SK-N-SH (cell line): ENCODE results near the gene SLPI. TPM values are rescaled to one million over a fixed set of nuclear protein-coding genes. Genes with fewer than 3 reads are reported as not detected.

Experiments
- CTCF ChIA-PET: fragments of 300-600, 350-600 bp; formaldehyde crosslinking; extraction: SDS; loops from one replicate; lab custom pipeline; 2021; lab: Yijun Ruan, JAX
- POLR2A ChIA-PET: fragments of 350-600 bp; sonication (Branson Sonifier 250); formaldehyde crosslinking; extraction: SDS; loops from one replicate; lab custom pipeline; 2020; ENCODE audit warnings: antibody characterized with exemption, inconsistent platforms; lab: Yijun Ruan, JAX
- DNase-seq: peaks from one replicate; pipeline ENCODE4 v3.0.0; 2012
- H2AFZ ChIP-seq: fragments of 200-600 bp; sonication (generic); 2 replicates; pipeline ENCODE4 v1.8.1; 2016; ENCODE audit warnings: antibody characterized with exemption, mild to moderate bottlenecking, low read depth
- H3F3A ChIP-seq: fragments of 200-600 bp; sonication (generic); replicated peaks from 2 replicates; pipeline ENCODE3; 2016; ENCODE audit warnings: antibody characterized with exemption, mild to moderate bottlenecking; ENCODE audit not compliant: insufficient read depth
- H3K27ac ChIP-seq, 2 experiments: fragments of 200-500 bp in 1 of 2; fragments of 200-600 bp in 1 of 2; sonication (Bioruptor generic) in 1 of 2; sonication (generic), shearing (Covaris generic) in 1 of 2; 2 replicates each; pipeline versions ENCODE4 v1.5.1 to v1.6.1; 2014 to 2016; ENCODE audit warnings: low read depth in 2 of 2, inconsistent platforms in 1 of 2, low read length in 1 of 2, mild to moderate bottlenecking in 1 of 2, mixed read lengths in 1 of 2
- H3K27me3 ChIP-seq: fragments of 200-600 bp; sonication (generic), shearing (Covaris generic); 2 replicates; pipeline ENCODE4 v1.6.1; 2016; ENCODE audit warnings: mixed run types; ENCODE audit not compliant: insufficient read depth
- H3K36me3 ChIP-seq, 2 experiments: fragments of 200-500 bp in 1 of 2; fragments of 200-600 bp in 1 of 2; sonication (Bioruptor generic) in 1 of 2; sonication (generic) in 1 of 2; replicated peaks in 1 of 2; 2 replicates each; pipeline versions ENCODE3 to v1.5.1; 2014 to 2016; ENCODE audit warnings: low read length in 1 of 2, mild to moderate bottlenecking in 1 of 2; ENCODE audit not compliant: insufficient read depth in 2 of 2, control insufficient read depth in 1 of 2
- H3K4me1 ChIP-seq, 2 experiments: fragments of 200-500 bp in 1 of 2; fragments of 200-600 bp in 1 of 2; sonication (Bioruptor generic) in 1 of 2; sonication (generic), shearing (Covaris generic) in 1 of 2; 2 replicates each; pipeline versions ENCODE4 v1.5.1 to v1.6.1; 2014 to 2016; ENCODE audit warnings: low read depth in 1 of 2, low read length in 1 of 2, mixed run types in 1 of 2; ENCODE audit not compliant: insufficient read depth in 2 of 2, control insufficient read depth in 1 of 2
- H3K4me2 ChIP-seq: fragments of 200-600 bp; sonication (generic), shearing (Covaris generic); 2 replicates; pipeline ENCODE4 v1.6.1; 2017; ENCODE audit warnings: mixed run types
- H3K4me3 ChIP-seq, 2 experiments: fragments of 200-500 bp in 1 of 2; fragments of 200-600 bp in 1 of 2; sonication (Bioruptor generic) in 1 of 2; sonication (generic), shearing (Covaris generic) in 1 of 2; 2 replicates each; pipeline versions ENCODE4 v1.5.1 to v1.8.1; 2014 to 2016; ENCODE audit warnings: low read depth in 2 of 2, inconsistent platforms in 1 of 2, low read length in 1 of 2, mild to moderate bottlenecking in 1 of 2, mixed read lengths in 1 of 2, moderate library complexity in 1 of 2
- H3K79me2 ChIP-seq: fragments of 200-600 bp; sonication (generic); 2 replicates; pipeline ENCODE4 v1.8.1; 2017; ENCODE audit warnings: mild to moderate bottlenecking; ENCODE audit not compliant: insufficient read depth
- H3K9ac ChIP-seq: fragments of 200-600 bp; sonication (generic); 2 replicates; pipeline ENCODE4 v1.6.1; 2017; ENCODE audit warnings: mixed run types
- H3K9me2 ChIP-seq: fragments of 200-600 bp; sonication (generic); 2 replicates; pipeline ENCODE4 v1.6.1; 2017; ENCODE audit warnings: mixed run types
- H3K9me3 ChIP-seq: fragments of 200-600 bp; sonication (generic); 2 replicates; pipeline ENCODE4 v1.6.1; 2017; ENCODE audit warnings: mixed run types, mild to moderate bottlenecking, moderate library complexity
- H4K20me1 ChIP-seq: fragments of 200-600 bp; sonication (generic); 2 replicates; pipeline ENCODE4 v1.6.1; 2017; ENCODE audit warnings: mild to moderate bottlenecking, mixed run types; ENCODE audit not compliant: insufficient read depth
- CHD2 ChIP-seq: fragments of 150-350 bp; IDR thresholded peaks from 2 replicates; pipeline ENCODE4 v1.6.1; 2018; ENCODE audit warnings: low read length; ENCODE audit not compliant: partially characterized antibody
- ELF1 ChIP-seq: IDR thresholded peaks from 2 replicates; pipeline ENCODE4 v1.4.0; 2012
- EZH2phosphoT487 ChIP-seq: fragments of 200-600 bp; sonication (generic); IDR thresholded peaks from 2 replicates; pipeline ENCODE4 v1.6.1; 2017; ENCODE audit warnings: low read depth, mixed run types, mild to moderate bottlenecking, antibody characterized with exemption, moderate library complexity, borderline replicate concordance
- FOXM1 ChIP-seq: IDR thresholded peaks from 2 replicates; pipeline ENCODE4 v1.4.0; 2012; ENCODE audit warnings: low read depth, mild to moderate bottlenecking
- GABPA ChIP-seq: IDR thresholded peaks from 2 replicates; pipeline ENCODE4 v1.4.0; 2012; ENCODE audit warnings: low read depth, mild to moderate bottlenecking
- JUND ChIP-seq: IDR thresholded peaks from 2 replicates; pipeline ENCODE4 v1.4.0; 2012
- NRF1 ChIP-seq: IDR thresholded peaks from 2 replicates; pipeline ENCODE4 v1.6.1; 2012; ENCODE audit warnings: low read depth, mild to moderate bottlenecking, low read length
- RFX5 ChIP-seq: IDR thresholded peaks from 2 replicates; pipeline ENCODE4 v1.6.1; 2012; ENCODE audit warnings: mild to moderate bottlenecking, improper control_type of control experiment, low read length
- RXRA ChIP-seq: IDR thresholded peaks from 2 replicates; pipeline ENCODE4 v1.4.0; 2012; ENCODE audit warnings: low read depth, mild to moderate bottlenecking, borderline replicate concordance
- SIN3A ChIP-seq: IDR thresholded peaks from 2 replicates; pipeline ENCODE4 v1.6.1; 2012; ENCODE audit warnings: low read depth, mild to moderate bottlenecking, low read length, moderate library complexity, borderline replicate concordance
- SMC3 ChIP-seq: IDR thresholded peaks from 2 replicates; pipeline ENCODE4 v1.6.1; 2012; ENCODE audit warnings: low read depth, low read length, improper control_type of control experiment
- WGBS: methylation state at CpG from one replicate; pipeline ENCODE4 v1.1.6; 2017; ENCODE audit warnings: low lambda C conversion rate; 5-methylcytosine and 5-hydroxymethylcytosine counted together
- polyA plus RNA-seq, 3 experiments: library from polyadenylated mRNA; depleted of rRNA; stranded (reverse); fragments of >200 nt; gene quantifications; 2 replicates each; pipeline ENCODE4 v1.2.3, GENCODE V29; 2012
- TF ChIP-seq, protein P1 (sequence below): IDR thresholded peaks from 2 replicates; pipeline ENCODE4 v1.4.0; 2012; ENCODE audit warnings: low read depth, borderline replicate concordance
- TF ChIP-seq, protein P2 (sequence below): IDR thresholded peaks from 2 replicates; pipeline ENCODE4 v1.4.0; 2012; ENCODE audit warnings: low read depth, borderline replicate concordance
- TF ChIP-seq, protein P3 (sequence below): IDR thresholded peaks from 2 replicates; pipeline ENCODE4; 2012
- TF ChIP-seq, protein P4 (sequence below): IDR thresholded peaks from 2 replicates; pipeline ENCODE4 v1.6.1; 2012; ENCODE audit warnings: mild to moderate bottlenecking, low read depth, low read length, moderate library complexity
- TF ChIP-seq, protein P5 (sequence below): fragments of 150-350 bp; IDR thresholded peaks from 2 replicates; pipeline ENCODE4 v1.6.1; 2017; ENCODE audit warnings: antibody characterized with exemption, low read length, low read depth, borderline replicate concordance

SLPI gene
- polyA plus RNA-seq, 1 of the 3 experiments (the other 2 are of a cell fraction) = not detected

DNA sequence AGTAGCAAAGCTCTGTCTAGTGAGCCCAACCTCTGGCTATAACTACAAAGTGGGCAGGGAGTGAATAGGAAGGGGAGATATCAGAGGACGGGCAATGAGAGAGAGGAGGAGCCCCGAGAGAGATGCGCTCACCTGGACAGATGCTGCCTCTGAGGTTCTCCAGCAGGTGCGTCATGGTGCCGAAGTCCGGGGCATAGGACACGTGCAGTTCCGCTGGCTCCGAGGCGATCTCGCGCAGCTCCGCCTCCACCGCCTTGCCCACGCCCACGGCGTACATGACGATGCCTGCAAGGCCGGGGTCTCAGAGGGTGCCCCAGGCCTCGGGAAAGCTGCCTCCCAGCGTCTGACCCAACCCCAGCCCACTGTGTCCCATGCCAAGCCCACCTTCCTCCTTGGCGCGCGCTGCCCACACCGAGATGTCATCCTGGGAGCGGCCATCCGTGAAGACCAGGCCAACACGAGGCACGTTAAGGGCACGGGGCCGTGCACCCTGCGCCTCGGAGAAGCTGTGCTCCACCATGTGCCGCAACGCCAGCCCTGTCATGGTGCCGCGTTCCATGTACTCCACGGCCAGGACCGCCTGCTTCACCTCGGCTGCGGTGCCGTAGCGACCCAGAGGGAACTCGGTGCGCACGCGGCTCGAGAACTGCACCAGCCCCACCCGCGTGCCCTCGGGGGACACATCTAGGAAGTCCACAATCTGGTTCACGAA lies 43.6 kb upstream of the SLPI start:
- ChIA-PET POLR2A (no interaction called here), CTCF (interaction anchor here (1.1 to 1.8 kb wide), 5 partner anchors 9 to 473 kb away, joined by 3 to 7 read pairs (median 4); no protein-coding TSS in a partner anchor)
- DNase-seq = no peak

DNA sequence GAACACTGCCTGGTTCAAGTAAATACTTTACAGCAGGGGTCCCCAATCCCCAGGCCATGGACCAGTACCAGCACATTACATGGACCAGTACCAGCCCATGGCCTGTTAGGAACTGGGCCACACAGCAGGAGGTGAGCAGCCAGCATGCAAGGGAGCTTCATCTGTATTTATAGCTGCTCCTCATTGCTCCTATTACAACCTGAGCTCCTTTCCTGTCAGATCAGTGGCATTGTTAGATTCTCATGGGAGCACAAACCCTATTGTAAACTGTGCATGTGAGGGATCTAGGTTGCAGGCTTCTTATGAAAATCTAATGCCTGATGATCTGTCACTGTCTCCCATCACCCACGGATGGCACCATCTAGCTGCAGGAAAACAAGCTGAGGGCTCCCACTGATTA lies 40.3 kb upstream of the SLPI start:
- WGBS = 33% methylated on average over 1 of the region's 1 CpG
- POLR2A ChIA-PET = interaction anchor here (1.4 kb wide), 1 partner anchor 8 kb away, joined by 5 read pairs; no protein-coding TSS in a partner anchor

More for the DNA sequence above, 43.6 kb upstream of the SLPI start:
- H2AFZ ChIP-seq = no peak overlapping the region
- H3K79me2 ChIP-seq = no peaks in the 10 kb centered on the region
- WGBS = 78% methylated on average over 44 of the region's 52 CpGs
- no peak overlapping the region for H3K27ac ChIP-seq
- H3K4me1 ChIP-seq = peaks cover 0 to 3% of the 10 kb centered on the region in 2 experiments; a peak in 2 of 4 replicates
- no peaks in the 10 kb centered on the region for H3K27me3 ChIP-seq
- no peak overlapping the region for H3K4me2 ChIP-seq
- H3K36me3 ChIP-seq = no peaks in the 10 kb centered on the region
- no peaks in the 10 kb centered on the region for H3F3A ChIP-seq
- H3K4me3 ChIP-seq = no peak overlapping the region
- H3K9me3 ChIP-seq = no peaks in the 10 kb centered on the region
- H4K20me1 ChIP-seq = no peaks in the 10 kb centered on the region
- H3K9me2 ChIP-seq = no peaks in the 10 kb centered on the region
- TF ChIP-seq JUND (no peak), GABPA (no peak), RFX5 (no peak), ELF1 (no peak), SIN3A (no peak)
- TF ChIP-seq, protein P1, sequence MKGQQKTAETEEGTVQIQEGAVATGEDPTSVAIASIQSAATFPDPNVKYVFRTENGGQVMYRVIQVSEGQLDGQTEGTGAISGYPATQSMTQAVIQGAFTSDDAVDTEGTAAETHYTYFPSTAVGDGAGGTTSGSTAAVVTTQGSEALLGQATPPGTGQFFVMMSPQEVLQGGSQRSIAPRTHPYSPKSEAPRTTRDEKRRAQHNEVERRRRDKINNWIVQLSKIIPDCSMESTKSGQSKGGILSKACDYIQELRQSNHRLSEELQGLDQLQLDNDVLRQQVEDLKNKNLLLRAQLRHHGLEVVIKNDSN = no peak
- no peak overlapping the region for H3K9ac ChIP-seq

More for the DNA sequence above, 40.3 kb upstream of the SLPI start:
- no peaks in the 10 kb centered on the region for H4K20me1 ChIP-seq
- CTCF ChIA-PET = interaction anchor here (0.8 to 7.9 kb wide), 30 partner anchors 9 to 476 kb away, joined by 3 to 113 read pairs (median 7); partner anchors contain the start of genes KCNS1, RBPJL and SYS1
- TF ChIP-seq EZH2phosphoT487 (no peak), RFX5 (no peak), SMC3 (no peak), CHD2 (no peak), FOXM1 (no peak), NRF1 (no peak), RXRA (no peak)
- TF ChIP-seq, protein P2, sequence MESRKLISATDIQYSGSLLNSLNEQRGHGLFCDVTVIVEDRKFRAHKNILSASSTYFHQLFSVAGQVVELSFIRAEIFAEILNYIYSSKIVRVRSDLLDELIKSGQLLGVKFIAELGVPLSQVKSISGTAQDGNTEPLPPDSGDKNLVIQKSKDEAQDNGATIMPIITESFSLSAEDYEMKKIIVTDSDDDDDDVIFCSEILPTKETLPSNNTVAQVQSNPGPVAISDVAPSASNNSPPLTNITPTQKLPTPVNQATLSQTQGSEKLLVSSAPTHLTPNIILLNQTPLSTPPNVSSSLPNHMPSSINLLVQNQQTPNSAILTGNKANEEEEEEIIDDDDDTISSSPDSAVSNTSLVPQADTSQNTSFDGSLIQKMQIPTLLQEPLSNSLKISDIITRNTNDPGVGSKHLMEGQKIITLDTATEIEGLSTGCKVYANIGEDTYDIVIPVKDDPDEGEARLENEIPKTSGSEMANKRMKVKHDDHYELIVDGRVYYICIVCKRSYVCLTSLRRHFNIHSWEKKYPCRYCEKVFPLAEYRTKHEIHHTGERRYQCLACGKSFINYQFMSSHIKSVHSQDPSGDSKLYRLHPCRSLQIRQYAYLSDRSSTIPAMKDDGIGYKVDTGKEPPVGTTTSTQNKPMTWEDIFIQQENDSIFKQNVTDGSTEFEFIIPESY = no peak
- TF ChIP-seq, protein P3, sequence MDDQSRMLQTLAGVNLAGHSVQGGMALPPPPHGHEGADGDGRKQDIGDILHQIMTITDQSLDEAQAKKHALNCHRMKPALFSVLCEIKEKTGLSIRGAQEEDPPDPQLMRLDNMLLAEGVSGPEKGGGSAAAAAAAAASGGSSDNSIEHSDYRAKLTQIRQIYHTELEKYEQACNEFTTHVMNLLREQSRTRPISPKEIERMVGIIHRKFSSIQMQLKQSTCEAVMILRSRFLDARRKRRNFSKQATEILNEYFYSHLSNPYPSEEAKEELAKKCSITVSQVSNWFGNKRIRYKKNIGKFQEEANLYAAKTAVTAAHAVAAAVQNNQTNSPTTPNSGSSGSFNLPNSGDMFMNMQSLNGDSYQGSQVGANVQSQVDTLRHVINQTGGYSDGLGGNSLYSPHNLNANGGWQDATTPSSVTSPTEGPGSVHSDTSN = no peak
- TF ChIP-seq, protein P4, sequence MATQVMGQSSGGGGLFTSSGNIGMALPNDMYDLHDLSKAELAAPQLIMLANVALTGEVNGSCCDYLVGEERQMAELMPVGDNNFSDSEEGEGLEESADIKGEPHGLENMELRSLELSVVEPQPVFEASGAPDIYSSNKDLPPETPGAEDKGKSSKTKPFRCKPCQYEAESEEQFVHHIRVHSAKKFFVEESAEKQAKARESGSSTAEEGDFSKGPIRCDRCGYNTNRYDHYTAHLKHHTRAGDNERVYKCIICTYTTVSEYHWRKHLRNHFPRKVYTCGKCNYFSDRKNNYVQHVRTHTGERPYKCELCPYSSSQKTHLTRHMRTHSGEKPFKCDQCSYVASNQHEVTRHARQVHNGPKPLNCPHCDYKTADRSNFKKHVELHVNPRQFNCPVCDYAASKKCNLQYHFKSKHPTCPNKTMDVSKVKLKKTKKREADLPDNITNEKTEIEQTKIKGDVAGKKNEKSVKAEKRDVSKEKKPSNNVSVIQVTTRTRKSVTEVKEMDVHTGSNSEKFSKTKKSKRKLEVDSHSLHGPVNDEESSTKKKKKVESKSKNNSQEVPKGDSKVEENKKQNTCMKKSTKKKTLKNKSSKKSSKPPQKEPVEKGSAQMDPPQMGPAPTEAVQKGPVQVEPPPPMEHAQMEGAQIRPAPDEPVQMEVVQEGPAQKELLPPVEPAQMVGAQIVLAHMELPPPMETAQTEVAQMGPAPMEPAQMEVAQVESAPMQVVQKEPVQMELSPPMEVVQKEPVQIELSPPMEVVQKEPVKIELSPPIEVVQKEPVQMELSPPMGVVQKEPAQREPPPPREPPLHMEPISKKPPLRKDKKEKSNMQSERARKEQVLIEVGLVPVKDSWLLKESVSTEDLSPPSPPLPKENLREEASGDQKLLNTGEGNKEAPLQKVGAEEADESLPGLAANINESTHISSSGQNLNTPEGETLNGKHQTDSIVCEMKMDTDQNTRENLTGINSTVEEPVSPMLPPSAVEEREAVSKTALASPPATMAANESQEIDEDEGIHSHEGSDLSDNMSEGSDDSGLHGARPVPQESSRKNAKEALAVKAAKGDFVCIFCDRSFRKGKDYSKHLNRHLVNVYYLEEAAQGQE = no peak
- TF ChIP-seq, protein P5, sequence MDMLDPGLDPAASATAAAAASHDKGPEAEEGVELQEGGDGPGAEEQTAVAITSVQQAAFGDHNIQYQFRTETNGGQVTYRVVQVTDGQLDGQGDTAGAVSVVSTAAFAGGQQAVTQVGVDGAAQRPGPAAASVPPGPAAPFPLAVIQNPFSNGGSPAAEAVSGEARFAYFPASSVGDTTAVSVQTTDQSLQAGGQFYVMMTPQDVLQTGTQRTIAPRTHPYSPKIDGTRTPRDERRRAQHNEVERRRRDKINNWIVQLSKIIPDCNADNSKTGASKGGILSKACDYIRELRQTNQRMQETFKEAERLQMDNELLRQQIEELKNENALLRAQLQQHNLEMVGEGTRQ = no peak
- no peak overlapping the region for H2AFZ ChIP-seq
- no peak overlapping the region for H3K9ac ChIP-seq
- DNase-seq = no peak
- no peak overlapping the region for H3K4me3 ChIP-seq
- H3K79me2 ChIP-seq = no peaks in the 10 kb centered on the region
- no peaks in the 10 kb centered on the region for H3K27me3 ChIP-seq
- H3K9me3 ChIP-seq = no peaks in the 10 kb centered on the region
- H3K36me3 ChIP-seq = no peaks in the 10 kb centered on the region
- peaks cover 0 to 3% of the 10 kb centered on the region in 2 experiments; a peak in 1 of 4 replicates for H3K4me1 ChIP-seq
- no peaks in the 10 kb centered on the region for H3K9me2 ChIP-seq
- no peak overlapping the region for H3K27ac ChIP-seq
- H3K4me2 ChIP-seq = no peak overlapping the region
- H3F3A ChIP-seq = peaks cover 4% of the 10 kb centered on the region
